Activated CD4-positive, CD25-positive, alpha-beta regulatory T cell treated with anti-CD3 and anti-CD28 coated beads, Interleukin-2, amount 50 U/mL, for 72 hours (primary cell): Measurements from ENCODE around the gene POLQ.
"Not testable (repeated sequence)": the region's sequence is repeated elsewhere in the genome, so short reads cannot be mapped to it uniquely, and the experiment has no call there.

ENCODE experiments used
- DNase-seq: peaks from one replicate; pipeline ENCODE4 v3.0.0; 2021

Gene POLQ

DNA sequence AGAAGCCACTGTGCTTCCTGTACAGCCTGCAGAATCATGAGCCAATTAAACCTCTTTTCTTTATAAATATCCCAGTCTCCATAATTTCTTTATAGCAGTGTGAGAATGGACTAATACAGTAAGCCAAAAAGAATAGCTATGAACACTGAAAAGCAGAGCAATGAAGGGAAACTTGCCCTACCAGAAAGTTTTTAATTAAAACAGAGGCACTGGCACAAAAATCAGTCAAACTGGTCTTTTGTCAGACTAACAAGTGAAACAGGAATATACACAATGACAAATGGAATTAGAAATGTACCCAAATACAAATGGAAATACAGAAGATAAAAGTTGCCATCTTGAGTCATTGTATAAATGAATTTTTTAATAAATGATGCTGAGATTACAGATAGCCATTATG, 40.5 kb downstream of the POLQ start:
- no peak for DNase-seq

GRCh38 chr3:121504618-121505017, 41.2 kb downstream of the POLQ start:
- DNase-seq, result no peak

DNA sequence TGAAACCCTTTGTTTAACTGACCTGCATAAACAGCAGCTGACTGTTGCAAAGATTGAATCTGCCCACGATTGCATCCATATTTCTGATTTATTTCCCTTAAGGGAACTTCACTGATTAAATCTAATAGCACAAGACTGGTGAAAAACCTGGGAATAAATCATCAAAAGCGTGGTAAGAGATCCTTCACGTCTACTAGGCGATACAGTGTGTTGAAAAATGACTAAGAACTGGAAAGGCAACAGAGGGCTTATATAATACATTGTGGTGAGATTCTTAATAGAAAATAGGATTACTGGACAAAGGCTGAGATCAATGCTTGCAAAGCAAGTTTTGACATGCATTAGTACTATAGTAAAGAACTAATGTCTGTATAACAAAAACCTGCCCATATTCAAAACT, 49.0 kb downstream of the POLQ start:
- DNase-seq, result no peak

GRCh38 chr3:121493431-121493830, 52.4 kb downstream of the POLQ start:
- DNase-seq, result no peak

DNA sequence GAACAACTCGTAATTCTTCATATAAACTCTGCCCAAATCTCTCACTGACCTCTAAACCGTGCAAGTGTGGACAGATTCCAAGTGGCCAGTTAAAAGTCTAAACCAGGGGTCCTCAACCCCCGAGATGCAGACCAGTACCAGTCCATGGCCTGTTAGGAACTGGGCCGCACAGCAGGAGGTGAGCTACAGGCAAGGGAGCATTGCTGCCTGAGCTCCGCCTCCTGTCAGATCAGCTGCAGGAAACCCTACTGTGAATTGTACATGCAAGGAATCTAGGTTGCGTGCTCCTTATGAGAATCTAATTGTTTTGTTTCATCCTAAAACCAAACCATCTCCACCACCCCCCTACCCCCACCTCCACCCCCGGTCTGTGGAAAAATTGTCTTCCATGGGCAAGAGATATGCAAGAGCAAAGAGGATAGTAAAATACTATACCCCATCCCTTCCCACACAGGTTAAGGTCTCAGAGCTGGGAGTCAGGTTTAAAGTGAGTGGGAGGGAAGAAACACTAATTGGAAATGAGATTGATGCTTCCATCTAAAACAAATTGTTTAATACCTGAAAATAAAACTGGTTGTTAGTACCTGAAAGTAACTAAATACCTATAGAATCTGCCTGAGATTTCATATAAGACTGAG, 54.0 kb downstream of the POLQ start:
- no peak for DNase-seq

DNA sequence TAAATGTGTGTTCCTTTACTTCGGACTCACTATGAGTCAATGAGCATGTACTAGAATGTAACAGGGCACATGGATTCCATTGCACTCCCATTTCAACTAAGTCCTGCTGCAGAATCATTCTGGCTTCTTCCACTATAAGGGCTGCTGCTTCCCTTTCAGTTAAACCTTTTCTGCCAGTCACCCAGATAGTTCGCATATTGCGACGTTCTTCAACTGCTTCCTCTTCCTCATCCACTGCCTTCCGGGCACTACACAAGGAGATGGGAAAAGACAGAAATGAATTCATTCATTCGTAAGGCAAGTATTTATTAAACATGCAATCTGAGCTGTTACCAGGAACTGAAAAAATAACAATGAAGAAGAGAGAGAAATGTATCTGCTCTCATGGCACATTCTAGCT, 55.6 kb downstream of the POLQ start:
- DNase-seq, result no peak

- no peak for DNase-seq
Measured at GRCh38 chr3:121488628-121489027, 57.2 kb downstream of the POLQ start.

DNA sequence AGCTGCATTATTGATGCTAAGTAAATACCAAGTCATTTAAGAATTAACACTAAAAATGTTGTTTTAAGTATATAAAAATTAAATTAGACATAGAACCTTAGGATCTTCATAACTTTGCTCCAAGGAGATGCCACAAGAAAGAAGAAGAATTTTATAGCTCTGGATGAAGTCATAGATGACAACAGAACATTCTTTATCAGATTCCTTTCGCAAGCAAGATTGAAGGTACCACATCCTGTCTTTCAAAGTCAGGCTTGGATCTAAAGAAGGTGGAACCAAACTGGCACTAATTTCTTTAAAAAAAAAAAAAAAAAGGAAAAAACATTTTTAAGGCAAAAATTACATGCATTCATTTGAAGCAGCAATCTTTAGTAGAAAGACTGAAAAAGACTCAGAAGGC, 62.5 kb downstream of the POLQ start:
- DNase-seq, result no peak

DNA sequence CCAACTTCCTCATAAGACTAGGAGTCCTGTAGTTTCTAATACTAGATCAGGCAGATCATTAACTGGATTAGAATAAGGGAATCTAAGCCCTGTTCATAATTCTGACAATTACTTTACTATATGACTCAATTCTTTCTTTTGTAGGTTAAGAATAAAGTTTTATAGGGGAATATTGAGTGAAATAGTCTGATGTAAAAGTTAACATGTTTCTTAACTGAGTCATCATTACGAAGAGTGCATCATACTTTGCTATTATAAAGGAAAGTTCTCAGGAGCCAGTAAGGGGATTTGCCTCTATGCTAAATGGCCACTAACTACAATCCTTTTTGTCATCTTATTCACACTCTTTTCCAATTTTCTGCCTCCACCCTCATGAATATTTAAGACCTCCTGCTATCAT, 63.1 kb downstream of the POLQ start:
- no peak for DNase-seq

DNA sequence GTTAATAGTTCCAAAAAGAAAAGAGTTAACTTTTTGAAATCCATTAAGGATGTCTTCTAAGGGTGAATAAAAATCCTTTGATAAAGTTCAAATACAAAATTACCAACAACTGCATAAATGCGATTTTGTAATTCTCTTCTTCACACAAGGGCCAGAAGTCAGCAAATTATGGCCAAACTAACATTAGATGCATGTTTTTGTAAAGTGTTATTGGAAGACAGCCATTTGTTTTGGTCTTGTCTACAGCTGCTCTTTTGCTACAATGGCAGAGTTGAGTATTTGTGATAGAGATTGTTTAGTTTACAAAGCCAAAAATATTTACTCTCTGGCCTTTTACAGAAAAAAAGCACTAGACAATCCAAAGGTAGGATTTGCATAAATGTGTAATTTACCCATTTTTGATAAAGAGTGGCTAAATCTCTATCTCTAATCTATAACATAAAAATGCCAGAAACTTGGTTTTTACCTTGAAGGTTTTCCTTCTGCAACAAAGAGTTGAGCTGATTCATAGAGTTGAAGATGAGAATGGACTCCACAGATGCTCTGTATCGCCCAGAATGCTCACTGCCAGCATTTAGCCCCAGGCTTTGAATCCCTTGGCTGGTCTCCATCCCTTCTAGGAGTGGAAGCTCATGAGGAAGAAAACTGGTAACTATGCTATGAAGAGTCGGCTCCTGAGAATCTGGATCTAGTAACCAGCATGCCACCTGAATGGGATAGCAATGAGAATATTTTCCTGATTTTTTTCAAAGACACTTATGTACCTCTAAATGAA, 64.5 kb downstream of the POLQ start:
- no peak for DNase-seq

- DNase-seq, result no peak
Measured at GRCh38 chr3:121477589-121477988, 68.2 kb downstream of the POLQ start.

GRCh38 chr3:121473001-121473400, 72.8 kb downstream of the POLQ start:
- no peak for DNase-seq

DNA sequence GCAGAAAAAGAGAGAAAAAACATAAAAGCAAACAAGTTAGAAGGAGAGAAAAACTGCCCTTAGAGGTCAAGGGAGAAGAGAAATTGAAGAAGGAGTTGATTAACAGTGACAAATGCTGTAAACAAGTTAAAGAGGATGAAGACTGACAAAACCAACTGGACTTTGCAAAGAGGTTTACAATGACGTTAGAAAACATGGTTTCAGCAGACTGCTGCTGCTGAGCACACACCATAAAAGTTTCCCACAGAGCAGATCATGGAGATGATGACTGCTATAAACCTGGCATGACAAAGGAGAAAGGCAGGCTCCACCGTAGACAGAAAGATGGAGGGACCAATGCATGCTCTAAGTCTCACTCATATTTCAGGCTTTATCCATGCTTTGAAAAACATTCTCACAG, 78.7 kb downstream of the POLQ start:
- no peak for DNase-seq

DNA sequence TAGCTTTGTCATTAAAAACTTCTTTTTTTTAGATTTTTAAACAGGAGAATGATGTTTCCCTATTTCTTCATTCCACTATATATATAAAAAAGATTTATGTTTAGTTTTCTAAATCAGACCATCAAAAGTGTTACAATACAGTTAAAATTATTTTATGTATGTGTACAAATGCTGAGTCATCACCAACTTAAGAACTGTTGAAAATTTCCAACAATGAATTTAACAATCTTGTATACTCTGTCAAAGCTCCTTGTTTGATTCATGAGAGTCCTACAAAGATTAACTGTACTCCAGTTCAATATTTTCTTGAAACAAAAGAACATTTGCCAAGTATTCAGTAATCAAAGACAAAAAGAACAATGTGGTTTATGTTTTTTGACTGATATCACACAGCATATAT, 82.0 kb downstream of the POLQ start:
- no peak for DNase-seq

GRCh38 chr3:121462565-121462964, 83.2 kb downstream of the POLQ start:
- no peak for DNase-seq

- not testable (repeated sequence) for DNase-seq
Measured at GRCh38 chr3:121451752-121452151, 94.0 kb downstream of the POLQ start.

- DNase-seq, result no peak
Measured at GRCh38 chr3:121443456-121443855, 102.3 kb downstream of the POLQ start.

DNA sequence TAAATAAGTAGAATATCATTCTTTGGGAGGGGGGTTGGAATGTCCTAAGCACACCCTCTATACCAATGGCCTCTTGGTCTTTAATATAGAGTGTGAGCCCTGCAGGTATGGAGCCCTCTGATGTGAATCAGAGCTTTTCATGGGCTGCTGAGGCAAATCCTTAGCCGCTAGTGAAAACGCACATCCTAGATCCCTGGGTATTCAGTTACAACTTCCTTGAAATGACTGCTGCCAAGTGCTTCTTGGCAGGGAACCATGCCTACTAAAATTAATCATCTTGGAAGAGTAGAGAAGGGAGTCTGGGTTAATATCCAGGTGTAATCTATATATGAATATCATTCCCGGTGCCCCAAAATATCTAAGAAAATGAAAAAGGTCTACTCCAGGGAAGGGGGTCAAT, 109.1 kb downstream of the POLQ start:
- DNase-seq, result no peak

GRCh38 chr3:121436074-121436473, 109.7 kb downstream of the POLQ start:
- DNase-seq, result no peak

GRCh38 chr3:121431726-121432517, 113.9 kb downstream of the POLQ start:
- DNase-seq, result no peak

DNA sequence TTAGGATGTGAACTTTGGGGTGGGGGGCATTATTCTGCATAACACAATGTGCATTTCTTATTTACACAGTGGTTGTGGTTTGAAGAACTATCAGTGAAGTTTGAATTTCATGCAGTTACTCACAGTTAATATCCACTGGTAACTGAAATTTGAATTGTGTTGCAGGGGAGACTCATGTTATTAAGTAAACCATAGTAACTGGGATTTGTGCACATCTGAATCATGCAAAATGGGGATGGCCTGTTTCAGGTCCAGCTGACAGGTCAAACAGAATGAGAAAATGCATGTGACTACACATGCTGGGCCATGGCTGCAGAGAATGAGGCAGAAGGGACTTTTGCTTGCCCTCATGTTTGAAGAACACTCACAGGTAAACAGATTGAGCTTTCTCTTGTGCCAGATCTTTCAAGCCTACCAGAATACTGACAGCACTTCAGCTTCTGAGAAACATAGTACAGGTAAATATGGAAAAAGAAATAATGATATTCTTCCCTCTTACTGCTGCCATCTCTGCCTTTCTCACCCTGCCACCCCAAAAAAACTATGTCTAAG, 115.0 kb downstream of the POLQ start:
- no peak for DNase-seq

GRCh38 chr3:121424549-121424948, 121.2 kb downstream of the POLQ start:
- no peak for DNase-seq

GRCh38 chr3:121418182-121418581, 127.6 kb downstream of the POLQ start:
- DNase-seq, result no peak

- no peak for DNase-seq
Measured at GRCh38 chr3:121414924-121415323, 130.9 kb downstream of the POLQ start.
